Thoracic aorta (tissue), 2 donors: ENCODE results near the gene INF2. TPM values are rescaled to one million over a fixed set of nuclear protein-coding genes. Genes with fewer than 3 reads are reported as not detected.

ENCODE experiments used
- ATAC-seq: fragments of 150-250 bp; one replicate; pipeline ENCODE4 v1.8.0; 2017; ENCODE audit warnings: low read depth; ENCODE audit not compliant: insufficient number of reproducible peaks, low FRiP score
- DNase-seq: peaks from one replicate; pipeline ENCODE4 v3.0.0-alpha.2; 2020; ENCODE audit warnings: low spot score
- H3K27ac ChIP-seq, 2 donors: fragments of 200-600 bp; sonication (generic); 1 replicate in 1 of 2; 2 replicates in 1 of 2; pipeline ENCODE4 v1.5.1; 2016; ENCODE audit warnings: mild to moderate bottlenecking in 2 of 2, moderate library complexity in 2 of 2
- H3K27me3 ChIP-seq: fragments of 200-600 bp; sonication (generic); replicated peaks from 2 replicates; pipeline ENCODE4 v1.6.0; 2016; ENCODE audit warnings: mild to moderate bottlenecking; ENCODE audit not compliant: insufficient read depth
- H3K36me3 ChIP-seq: fragments of 200-600 bp; sonication (generic); one replicate; pipeline ENCODE4 v1.5.1; 2016
- H3K4me1 ChIP-seq, 2 donors: fragments of 200-600 bp; sonication (generic); 1 replicate in 1 of 2; 2 replicates in 1 of 2; pipeline versions ENCODE4 v1.5.1 to v1.6.0; 2016; ENCODE audit warnings: low read depth in 2 of 2, mild to moderate bottlenecking in 1 of 2; ENCODE audit not compliant: control insufficient read depth in 1 of 2
- H3K4me3 ChIP-seq: fragments of 200-600 bp; sonication (generic); 2 replicates; pipeline ENCODE4 v1.5.1; 2016; ENCODE audit warnings: mild to moderate bottlenecking
- H3K9me3 ChIP-seq: fragments of 200-600 bp; sonication (generic); 2 replicates; pipeline ENCODE4 v1.5.1; 2016
- total RNA-seq, 2 donors: library from RNA; depleted of rRNA; stranded (reverse); fragments of >200 nt; gene quantifications; one replicate each; pipeline versions ENCODE4 v1.1.0 to v1.2.3, GENCODE V29; 2016
- TF ChIP-seq, protein P1 (sequence below): fragments of 200-600 bp; sonication (generic); IDR thresholded peaks from one replicate; pipeline ENCODE4 v1.5.1; 2019; ENCODE audit warnings: antibody characterized with exemption

The INF2 gene
- total RNA-seq, 2 donors from 2014 or later = 124 to 162 TPM

DNA sequence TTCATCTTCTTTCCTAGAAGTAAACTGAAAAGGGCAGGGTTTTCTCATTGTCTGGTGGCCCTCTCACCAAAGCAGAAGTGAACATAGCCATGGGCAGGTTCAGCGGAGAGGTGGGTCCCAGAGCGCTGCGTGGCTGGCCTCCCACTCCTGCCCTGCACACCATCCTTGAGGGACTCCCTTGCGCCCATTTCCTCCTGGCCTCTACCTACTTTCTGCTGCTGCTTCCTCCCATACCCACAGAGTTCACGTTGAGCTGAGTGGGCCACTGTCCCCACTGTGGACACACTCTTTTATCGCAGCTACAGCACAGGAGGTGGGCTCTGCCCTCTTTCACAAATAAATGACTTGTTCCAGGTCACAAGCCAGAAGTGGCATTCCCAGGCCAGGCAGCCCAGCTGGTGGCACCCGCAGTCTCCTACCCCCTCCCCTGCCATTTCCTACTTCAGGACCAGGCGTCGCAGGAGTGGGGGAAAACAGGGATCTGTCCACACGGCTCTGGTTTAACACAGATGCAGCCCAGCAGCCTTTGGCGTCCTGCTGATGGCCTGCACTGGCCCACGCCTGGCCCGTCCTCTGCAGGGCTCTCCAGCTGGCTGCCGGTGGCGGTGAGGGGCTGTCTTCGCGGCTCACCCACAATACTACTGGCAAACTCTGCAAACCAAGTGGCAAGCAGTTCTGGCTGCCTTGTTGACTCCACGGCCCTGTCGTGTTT is 68.4 kb downstream of the INF2 start:
- peaks cover 36% of the 10 kb centered on the region for H3K36me3 ChIP-seq
- no peak overlapping the region for H3K4me3 ChIP-seq
- H3K27me3 ChIP-seq = no peaks in the 10 kb centered on the region
- peaks cover 12 to 18% of the 10 kb centered on the region in 2 donors for H3K4me1 ChIP-seq
- TF ChIP-seq, protein P1, sequence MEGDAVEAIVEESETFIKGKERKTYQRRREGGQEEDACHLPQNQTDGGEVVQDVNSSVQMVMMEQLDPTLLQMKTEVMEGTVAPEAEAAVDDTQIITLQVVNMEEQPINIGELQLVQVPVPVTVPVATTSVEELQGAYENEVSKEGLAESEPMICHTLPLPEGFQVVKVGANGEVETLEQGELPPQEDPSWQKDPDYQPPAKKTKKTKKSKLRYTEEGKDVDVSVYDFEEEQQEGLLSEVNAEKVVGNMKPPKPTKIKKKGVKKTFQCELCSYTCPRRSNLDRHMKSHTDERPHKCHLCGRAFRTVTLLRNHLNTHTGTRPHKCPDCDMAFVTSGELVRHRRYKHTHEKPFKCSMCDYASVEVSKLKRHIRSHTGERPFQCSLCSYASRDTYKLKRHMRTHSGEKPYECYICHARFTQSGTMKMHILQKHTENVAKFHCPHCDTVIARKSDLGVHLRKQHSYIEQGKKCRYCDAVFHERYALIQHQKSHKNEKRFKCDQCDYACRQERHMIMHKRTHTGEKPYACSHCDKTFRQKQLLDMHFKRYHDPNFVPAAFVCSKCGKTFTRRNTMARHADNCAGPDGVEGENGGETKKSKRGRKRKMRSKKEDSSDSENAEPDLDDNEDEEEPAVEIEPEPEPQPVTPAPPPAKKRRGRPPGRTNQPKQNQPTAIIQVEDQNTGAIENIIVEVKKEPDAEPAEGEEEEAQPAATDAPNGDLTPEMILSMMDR = no peak
- no peak overlapping the region for H3K27ac ChIP-seq
- no peak for DNase-seq
- no peaks in the 10 kb centered on the region for H3K9me3 ChIP-seq
- ATAC-seq = no peak

GRCh38 chr14:104758981-104759969 is 69.9 kb downstream of the INF2 start:
- DNase-seq (no peak), ATAC-seq (no peak)
- TF ChIP-seq, protein P1 = no peak
- H3K36me3 ChIP-seq = peaks cover 36% of the 10 kb centered on the region
- H3K27me3 ChIP-seq = no peaks in the 10 kb centered on the region
- H3K9me3 ChIP-seq = no peaks in the 10 kb centered on the region
- H3K4me3 ChIP-seq = no peak overlapping the region
- H3K27ac ChIP-seq = no peak overlapping the region
- H3K4me1 ChIP-seq = peaks cover 5 to 11% of the 10 kb centered on the region in 2 donors

GRCh38 chr14:104765517-104765916 is 76.1 kb downstream of the INF2 start:
- H3K36me3 ChIP-seq = no peaks in the 10 kb centered on the region
- no peak for ATAC-seq
- no peak overlapping the region for H3K4me3 ChIP-seq
- H3K27ac ChIP-seq = no peak overlapping the region
- no peaks in the 10 kb centered on the region for H3K9me3 ChIP-seq
- H3K27me3 ChIP-seq = no peaks in the 10 kb centered on the region
- no peaks in the 10 kb centered on the region for H3K4me1 ChIP-seq
- DNase-seq = no peak
- TF ChIP-seq, protein P1 = no peak

DNA sequence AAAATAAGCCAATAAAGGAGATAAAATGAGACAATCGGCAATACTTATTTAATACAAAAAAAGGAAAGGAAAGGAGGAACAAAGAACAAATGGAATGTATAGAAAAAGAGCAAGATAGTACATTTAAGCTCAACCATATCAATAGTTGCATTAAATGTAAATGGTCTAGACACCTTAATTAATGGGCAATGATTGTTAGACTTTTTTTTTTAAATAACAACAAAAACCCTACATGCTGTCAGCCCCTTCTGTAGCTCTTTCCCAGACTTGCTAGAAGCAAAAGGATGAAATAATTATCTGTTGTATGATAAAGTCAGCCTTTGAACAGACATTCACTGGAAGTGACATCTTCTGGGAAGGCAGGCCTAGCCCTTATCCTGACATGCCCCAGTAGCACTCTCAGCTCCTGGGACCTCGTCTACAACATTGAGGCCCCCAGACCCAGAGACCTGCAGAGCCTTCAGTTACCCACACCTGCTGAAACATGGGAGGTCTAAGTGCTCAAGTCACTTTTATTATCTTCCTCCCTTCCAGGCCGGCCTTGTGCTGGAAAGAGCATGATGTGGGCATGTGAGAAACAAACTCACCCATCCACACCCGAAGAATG is 76.9 kb downstream of the INF2 start:
- Histone ChIP-seq H3K36me3 (peaks cover 6% of the 10 kb centered on the region), H3K27ac (no peak overlapping the region), H3K9me3 (no peaks in the 10 kb centered on the region), H3K27me3 (no peaks in the 10 kb centered on the region), H3K4me1 (no peaks in the 10 kb centered on the region), H3K4me3 (no peak overlapping the region)
- TF ChIP-seq, protein P1 = no peak
- DNase-seq = no peak
- no peak for ATAC-seq
